HEK293 (cell line): ENCODE data around the gene ARAP1.

ENCODE experiments used
- CTCF ChIA-PET: fragments of 350-600 bp; formaldehyde crosslinking; extraction: SDS; loops from one replicate; lab custom pipeline; 2021; ENCODE audit warnings: antibody characterized with exemption; lab: Yijun Ruan, JAX
- POLR2A ChIA-PET: fragments of 300-600 bp; formaldehyde crosslinking; extraction: SDS; loops from one replicate; lab custom pipeline; 2020; ENCODE audit warnings: antibody characterized with exemption, inconsistent platforms; lab: Yijun Ruan, JAX
- H3K27ac ChIP-seq: fragments of 200-500 bp; sonication (Bioruptor generic); 2 replicates; pipeline ENCODE4 v1.5.1; 2014; ENCODE audit warnings: low read depth, low read length, control low read depth, inconsistent platforms; ENCODE audit errors: extremely low read depth
- H3K36me3 ChIP-seq, 2 experiments: fragments of 200-500 bp in 1 of 2; sonication (Bioruptor generic) in 1 of 2; 1 replicate in 1 of 2; 2 replicates in 1 of 2; pipeline ENCODE4 v1.5.1; 2014 to 2017; ENCODE audit warnings: inconsistent platforms in 2 of 2, low read length in 2 of 2; ENCODE audit not compliant: control insufficient read depth in 2 of 2, insufficient read depth in 1 of 2
- H3K4me1 ChIP-seq: fragments of 200-500 bp; sonication (Bioruptor generic); 2 replicates; pipeline ENCODE4 v1.5.1; 2014; ENCODE audit warnings: mild to moderate bottlenecking, low read length, inconsistent platforms; ENCODE audit not compliant: control insufficient read depth, insufficient read depth
- H3K4me3 ChIP-seq: 2 replicates; pipeline ENCODE4 v1.5.1; 2011; ENCODE audit warnings: low read depth, mild to moderate bottlenecking, control low read depth, low read length, moderate library complexity
- H3K9me3 ChIP-seq: fragments of 200-500 bp; sonication (Bioruptor generic); 2 replicates; pipeline ENCODE4 v1.5.1; 2014; ENCODE audit warnings: low read depth, low read length, inconsistent platforms; ENCODE audit not compliant: control insufficient read depth, insufficient read depth
- EGR2 ChIP-seq: fragments of 450-650 bp; formaldehyde crosslinking; IDR thresholded peaks from 2 replicates; pipeline ENCODE4 v1.5.1; 2016; ENCODE audit warnings: low read depth, missing biosample characterization, missing genetic modification characterization
- GFI1B ChIP-seq: fragments of 450-650 bp; formaldehyde crosslinking; IDR thresholded peaks from 2 replicates; pipeline ENCODE4 v1.5.1; 2016; ENCODE audit warnings: missing biosample characterization, missing genetic modification characterization
- HOXC10 ChIP-seq: sonication (generic); formaldehyde crosslinking; IDR thresholded peaks from 2 replicates; pipeline ENCODE4 v1.8.1; 2023; ENCODE audit warnings: mild to moderate bottlenecking, missing genetic modification reagents
- OVOL3 ChIP-seq: fragments of 450-650 bp; formaldehyde crosslinking; IDR thresholded peaks from 2 replicates; pipeline ENCODE4 v1.5.1; 2016; ENCODE audit warnings: missing biosample characterization, missing genetic modification characterization
- PRDM2 ChIP-seq: fragments of 450-650 bp; formaldehyde crosslinking; IDR thresholded peaks from 2 replicates; pipeline ENCODE4 v1.5.1; 2016; ENCODE audit warnings: missing biosample characterization, missing genetic modification characterization, borderline replicate concordance
- REST ChIP-seq: fragments of 450-650 bp; formaldehyde crosslinking; IDR thresholded peaks from 2 replicates; pipeline ENCODE4 v1.5.1; 2016; ENCODE audit warnings: missing biosample characterization, missing genetic modification characterization
- SCRT2 ChIP-seq: fragments of 450-650 bp; formaldehyde crosslinking; IDR thresholded peaks from 2 replicates; pipeline ENCODE4 v1.5.1; 2016; ENCODE audit warnings: missing biosample characterization, missing genetic modification characterization
- WT1 ChIP-seq: fragments of 450-650 bp; formaldehyde crosslinking; IDR thresholded peaks from 2 replicates; pipeline ENCODE4 v1.5.1; 2016; ENCODE audit warnings: missing biosample characterization, missing genetic modification characterization
- ZBTB48 ChIP-seq: fragments of 450-650 bp; formaldehyde crosslinking; IDR thresholded peaks from 2 replicates; pipeline ENCODE4 v1.5.1; 2016; ENCODE audit warnings: missing biosample characterization, missing genetic modification characterization
- ZNF148 ChIP-seq: fragments of 450-650 bp; formaldehyde crosslinking; IDR thresholded peaks from 2 replicates; pipeline ENCODE4 v1.5.0; 2017; ENCODE audit warnings: missing biosample characterization, missing genetic modification characterization, borderline replicate concordance
- ZNF155 ChIP-seq: fragments of 450-650 bp; formaldehyde crosslinking; IDR thresholded peaks from 2 replicates; pipeline ENCODE4 v1.5.1; 2016; ENCODE audit warnings: missing biosample characterization, missing genetic modification characterization
- ZNF24 ChIP-seq: fragments of 450-650 bp; formaldehyde crosslinking; IDR thresholded peaks from 2 replicates; pipeline ENCODE4 v1.5.1; 2016; ENCODE audit warnings: missing biosample characterization, missing genetic modification characterization
- ZNF394 ChIP-seq: fragments of 450-650 bp; formaldehyde crosslinking; IDR thresholded peaks from 2 replicates; pipeline ENCODE4 v1.5.1; 2016; ENCODE audit warnings: missing biosample characterization, missing genetic modification characterization, mild to moderate bottlenecking, moderate library complexity, borderline replicate concordance
- ZNF404 ChIP-seq: fragments of 450-650 bp; formaldehyde crosslinking; IDR thresholded peaks from 2 replicates; pipeline ENCODE4 v1.5.1; 2017; ENCODE audit warnings: missing biosample characterization, missing genetic modification characterization
- ZNF488 ChIP-seq: fragments of 450-650 bp; formaldehyde crosslinking; IDR thresholded peaks from 2 replicates; pipeline ENCODE4 v1.5.1; 2016; ENCODE audit warnings: missing biosample characterization, missing genetic modification characterization
- ZNF560 ChIP-seq: fragments of 450-650 bp; formaldehyde crosslinking; IDR thresholded peaks from 2 replicates; pipeline ENCODE4 v1.5.1; 2017; ENCODE audit warnings: missing biosample characterization, missing genetic modification characterization, borderline replicate concordance
- ZNF658 ChIP-seq: fragments of 450-650 bp; formaldehyde crosslinking; IDR thresholded peaks from 2 replicates; pipeline ENCODE4; 2016; ENCODE audit warnings: missing biosample characterization, missing genetic modification characterization
- ZNF76 ChIP-seq: fragments of 450-650 bp; formaldehyde crosslinking; IDR thresholded peaks from 2 replicates; pipeline ENCODE4; 2016; ENCODE audit warnings: low read depth, missing biosample characterization, missing genetic modification characterization, borderline replicate concordance

The ARAP1 gene

GRCh38 chr11:72693271-72693968 lies 58.8 kb downstream of the ARAP1 start (continued):
- TF ChIP-seq HOXC10 = no peak
- TF ChIP-seq ZNF560 (tag by site-specific recombination) = no peak
- TF ChIP-seq PRDM2 = no peak
- no peak for TF ChIP-seq ZBTB48 (tag by site-specific recombination)

- POLR2A ChIA-PET = no interaction called here
- Histone ChIP-seq H3K4me3 (no peak overlapping the region), H3K36me3 (peaks cover 0 to 99% of the 10 kb centered on the region in 2 experiments; a peak in 2 of 3 replicates), H3K9me3 (no peaks in the 10 kb centered on the region), H3K4me1 (no peaks in the 10 kb centered on the region), H3K27ac (no peak overlapping the region)
- TF ChIP-seq GFI1B (tag by site-specific recombination) (no peak), SCRT2 (tag by site-specific recombination) (peak; percentile 90), ZNF394 (no peak), ZNF658 (tag by site-specific recombination) (no peak), WT1 (tag by site-specific recombination) (no peak)
- CTCF ChIA-PET = interaction anchor here (1.0 to 1.1 kb wide), 2 partner anchors 9 to 11 kb away, joined by 3 to 4 read pairs; no protein-coding TSS in a partner anchor
Observed at GRCh38 chr11:72692498-72693237, 59.5 kb downstream of the ARAP1 start.

- no peaks in the 10 kb centered on the region for H3K9me3 ChIP-seq
- H3K4me1 ChIP-seq = no peaks in the 10 kb centered on the region
- ChIA-PET CTCF (no interaction called here), POLR2A (no interaction called here)
- no peak overlapping the region for H3K4me3 ChIP-seq
- H3K27ac ChIP-seq = no peak overlapping the region
- H3K36me3 ChIP-seq = peaks cover 0 to 97% of the 10 kb centered on the region in 2 experiments; a peak in 2 of 3 replicates
- TF ChIP-seq ZNF488 (tag by site-specific recombination) = no peak
- TF ChIP-seq REST (tag by site-specific recombination) = no peak
- TF ChIP-seq ZNF76 = no peak
- TF ChIP-seq EGR2 (tag by site-specific recombination) = no peak
- no peak for TF ChIP-seq ZNF155 (tag by site-specific recombination)
- no peak for TF ChIP-seq ZNF148 (tag by site-specific recombination)
- TF ChIP-seq OVOL3 (tag by site-specific recombination) = no peak
- TF ChIP-seq ZNF404 = no peak
- TF ChIP-seq ZNF24 (tag by site-specific recombination) = no peak
Observed at GRCh38 chr11:72690166-72690565, 62.0 kb downstream of the ARAP1 start.
